NCI-H774 (cell line): ENCODE results near the gene INPP4B.

ENCODE experiments used
- DNase-seq: peaks from one replicate; lab custom pipeline; 2025; lab: John Stamatoyannopoulos, UW

INPP4B gene

GRCh38 chr4:142846108-142846728, at the start of gene INPP4B:
INPP4B (minus strand) TSS chr4:142846301.
- peak; percentile 8 for DNase-seq

GRCh38 chr4:142893012-142893411, 46.9 kb upstream of the INPP4B start:
- no peak for DNase-seq

GRCh38 chr4:142886566-142886965, 40.5 kb upstream of the INPP4B start:
- DNase-seq: no peak

- DNase-seq: no peak
These were observed 37.1 kb upstream of the INPP4B start for GRCh38 chr4:142883040-142883832.

GRCh38 chr4:142882159-142882558, 36.1 kb upstream of the INPP4B start:
- no peak for DNase-seq

- no peak for DNase-seq
These were observed 35.2 kb upstream of the INPP4B start for GRCh38 chr4:142881331-142881730.

GRCh38 chr4:142875117-142875516, 29.0 kb upstream of the INPP4B start:
- no peak for DNase-seq

GRCh38 chr4:142874684-142875083, 28.6 kb upstream of the INPP4B start:
- no peak for DNase-seq

- DNase-seq: no peak
These were observed 20.6 kb upstream of the INPP4B start for GRCh38 chr4:142866685-142867084.

GRCh38 chr4:142861351-142861750, 15.2 kb upstream of the INPP4B start:
- DNase-seq: no peak

- DNase-seq: no peak
These were observed 12.9 kb upstream of the INPP4B start for GRCh38 chr4:142858965-142859364.

GRCh38 chr4:142858446-142858845, 12.3 kb upstream of the INPP4B start:
- no peak for DNase-seq

- no peak for DNase-seq
These were observed 10.5 kb upstream of the INPP4B start for GRCh38 chr4:142856576-142856975.

- DNase-seq: no peak
These were observed 4.4 kb upstream of the INPP4B start for GRCh38 chr4:142850478-142850877.

- peak; percentile 17 for DNase-seq
These were observed 862 bp upstream of the INPP4B start for GRCh38 chr4:142846729-142847596.

GRCh38 chr4:142845293-142846107, 601 bp downstream of the INPP4B start:
- DNase-seq: no peak

GRCh38 chr4:142844782-142845181, 1.3 kb downstream of the INPP4B start:
- DNase-seq: no peak

GRCh38 chr4:142840516-142841123, 5.5 kb downstream of the INPP4B start:
- peak; percentile 1 for DNase-seq

- DNase-seq: no peak
These were observed 7.3 kb downstream of the INPP4B start for GRCh38 chr4:142838778-142839177.

GRCh38 chr4:142832022-142832421, 14.1 kb downstream of the INPP4B start:
- no peak for DNase-seq

GRCh38 chr4:142826503-142827241, 19.4 kb downstream of the INPP4B start:
- no peak for DNase-seq
